GDM1 (cell line): ENCODE data around the gene VWF.
A peak's percentile ranks its signal among the peaks of the same experiment; 100 is the strongest.
"Not testable (repeated sequence)": the region's sequence is repeated elsewhere in the genome, so short reads cannot be mapped to it uniquely, and the experiment has no call there.

Experiments
- DNase-seq: peaks from one replicate; lab custom pipeline; 2025; lab: John Stamatoyannopoulos, UW

Gene VWF

GRCh38 chr12:6124411-6125309, at the start of gene VWF:
TSS of gene VWF (minus strand) at chr12:6124670. CDS start at chr12:6123196, 1,474 bp downstream.
- peak; percentile 39 for DNase-seq

- DNase-seq = no peak
Observed at GRCh38 chr12:6172862-6173261, 48.4 kb upstream of the VWF start.

GRCh38 chr12:6172086-6172485, 47.6 kb upstream of the VWF start:
- no peak for DNase-seq

GRCh38 chr12:6171409-6172015, 47.0 kb upstream of the VWF start:
- DNase-seq = no peak

- peak; percentile 74 for DNase-seq
Observed at GRCh38 chr12:6167327-6168280, 43.1 kb upstream of the VWF start.

- DNase-seq = no peak
Observed at GRCh38 chr12:6166808-6167207, 42.3 kb upstream of the VWF start.

- DNase-seq = no peak
Observed at GRCh38 chr12:6165395-6165794, 40.9 kb upstream of the VWF start.

GRCh38 chr12:6163416-6164060, 39.1 kb upstream of the VWF start:
- DNase-seq = no peak

GRCh38 chr12:6161124-6161882, 36.8 kb upstream of the VWF start:
- DNase-seq = no peak

GRCh38 chr12:6160049-6160649, 35.7 kb upstream of the VWF start:
- not testable (repeated sequence) for DNase-seq

- DNase-seq = not testable (repeated sequence)
Observed at GRCh38 chr12:6159166-6160011, 34.9 kb upstream of the VWF start.

GRCh38 chr12:6158749-6159148, 34.3 kb upstream of the VWF start:
- DNase-seq = no peak

- no peak for DNase-seq
Observed at GRCh38 chr12:6158255-6158654, 33.8 kb upstream of the VWF start.

- no peak for DNase-seq
Observed at GRCh38 chr12:6157482-6157881, 33.0 kb upstream of the VWF start.

- DNase-seq = no peak
Observed at GRCh38 chr12:6154730-6155459, 30.4 kb upstream of the VWF start.

- not testable (repeated sequence) for DNase-seq
Observed at GRCh38 chr12:6148722-6149121, 24.3 kb upstream of the VWF start.

GRCh38 chr12:6148061-6148460, 23.6 kb upstream of the VWF start:
- DNase-seq = no peak

- DNase-seq = no peak
Observed at GRCh38 chr12:6146951-6147350, 22.5 kb upstream of the VWF start.

GRCh38 chr12:6146509-6146908, 22.0 kb upstream of the VWF start:
- no peak for DNase-seq
